ENCODE results near the gene USP13.

Gene USP13

DNA sequence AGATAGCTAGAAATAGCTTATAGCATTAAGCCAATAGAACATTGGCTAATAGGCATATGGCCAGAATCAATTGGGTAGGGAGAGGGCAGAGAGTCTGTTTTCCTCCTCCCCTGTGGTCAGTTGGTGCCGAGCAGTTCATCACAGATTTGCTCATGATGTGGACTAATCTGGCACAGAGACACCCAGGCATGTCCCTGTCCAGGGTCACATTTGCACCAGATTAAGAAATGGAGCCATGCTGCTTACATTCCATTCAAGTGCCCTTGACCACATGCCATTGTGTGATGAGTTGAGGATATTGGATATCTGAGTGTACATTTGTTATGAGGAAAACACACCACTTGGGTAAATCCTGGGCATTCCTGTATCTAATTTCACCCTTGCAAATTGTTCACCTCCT is 53.4 kb downstream of the USP13 start:
- DNase-seq (ENCODE audit: insufficient read length, low spot score) (no peak), FAIRE-seq (peak; percentile 31)
- no peak for TF ChIP-seq TAF1 (IDR thresholded peaks at IDR 0.05; ENCODE audit: low read depth, low read length)

GRCh38 chr3:179710079-179710478 is 57.2 kb downstream of the USP13 start:
- TF ChIP-seq POLR2AphosphoS5 (IDR thresholded peaks at IDR 0.05; ENCODE audit: low read depth, low read length) (no peak), PAX5 (IDR thresholded peaks at IDR 0.05; ENCODE audit: insufficient read depth, low read length, severe bottlenecking) (no peak), SPI1 (IDR thresholded peaks at IDR 0.05; ENCODE audit: low read depth, low read length) (no peak), POLR2A (IDR thresholded peaks at IDR 0.05; ENCODE audit: low read depth, low read length) (no peak), TAF1 (IDR thresholded peaks at IDR 0.05; ENCODE audit: low read depth, low read length) (no peak), POU2F2 (IDR thresholded peaks at IDR 0.05; ENCODE audit: low read depth, low read length) (no peak)
- FAIRE-seq (no peak), DNase-seq (ENCODE audit: insufficient read length, low spot score) (no peak)

DNA sequence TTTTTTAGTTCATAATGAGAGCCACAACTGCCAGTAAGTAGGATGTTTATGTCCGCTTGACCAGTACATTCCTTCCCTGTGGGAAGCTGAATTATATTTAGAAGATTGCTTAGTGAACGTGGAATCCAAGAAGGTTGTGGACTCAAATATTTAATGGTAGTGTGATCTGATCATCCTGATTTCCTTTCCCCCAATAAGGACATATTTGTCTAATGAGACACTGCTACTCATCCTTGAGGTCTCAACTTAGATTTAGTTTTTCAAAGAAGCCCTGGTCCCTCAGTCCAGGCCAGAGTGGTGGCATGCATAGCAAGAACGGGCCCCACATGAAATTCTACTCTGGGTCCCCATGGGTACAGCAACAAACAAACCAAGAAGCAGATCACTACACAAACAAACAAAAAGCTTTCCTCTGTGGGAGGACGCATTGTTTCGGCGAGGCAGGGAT is 60.8 kb downstream of the USP13 start:
- DNase-seq (ENCODE audit: insufficient read length, low spot score) (no peak), FAIRE-seq (no peak)
- TF ChIP-seq POLR2A (IDR thresholded peaks at IDR 0.05; ENCODE audit: low read depth, low read length), result no peak
- no peak for TF ChIP-seq PAX5 (IDR thresholded peaks at IDR 0.05; ENCODE audit: insufficient read depth, low read length, severe bottlenecking)
- no peak for TF ChIP-seq POU2F2 (IDR thresholded peaks at IDR 0.05; ENCODE audit: low read depth, low read length)
- TF ChIP-seq SPI1 (IDR thresholded peaks at IDR 0.05; ENCODE audit: low read depth, low read length), result no peak
- no peak for TF ChIP-seq TAF1 (IDR thresholded peaks at IDR 0.05; ENCODE audit: low read depth, low read length)
- TF ChIP-seq POLR2AphosphoS5 (IDR thresholded peaks at IDR 0.05; ENCODE audit: low read depth, low read length), result no peak

DNA sequence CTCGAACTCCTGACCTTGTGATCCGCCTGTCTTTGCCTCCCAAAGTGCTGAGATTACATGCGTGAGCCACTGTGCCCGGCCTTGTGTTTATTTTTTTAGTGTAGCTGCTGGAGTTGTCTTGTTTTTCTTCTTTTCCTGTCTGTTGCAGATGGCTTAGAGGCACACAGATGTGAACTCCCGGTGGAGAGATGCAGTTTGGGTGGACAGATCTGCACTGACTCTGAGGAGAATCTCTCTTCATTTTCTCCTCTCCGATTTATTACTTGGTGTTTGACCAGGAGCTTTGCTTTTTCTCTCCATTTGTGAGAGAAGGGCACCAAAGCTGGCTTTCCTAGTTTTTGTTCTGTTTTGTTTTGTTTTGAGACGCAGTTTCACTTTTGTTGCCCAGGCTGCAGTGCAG is 62.7 kb downstream of the USP13 start:
- FAIRE-seq (no peak), DNase-seq (ENCODE audit: insufficient read length, low spot score) (no peak)
- TF ChIP-seq POLR2AphosphoS5 (IDR thresholded peaks at IDR 0.05; ENCODE audit: low read depth, low read length), result no peak
- TF ChIP-seq POU2F2 (IDR thresholded peaks at IDR 0.05; ENCODE audit: low read depth, low read length), result no peak
- no peak for TF ChIP-seq PAX5 (IDR thresholded peaks at IDR 0.05; ENCODE audit: insufficient read depth, low read length, severe bottlenecking)
- TF ChIP-seq TAF1 (IDR thresholded peaks at IDR 0.05; ENCODE audit: low read depth, low read length), result no peak
- TF ChIP-seq POLR2A (IDR thresholded peaks at IDR 0.05; ENCODE audit: low read depth, low read length), result no peak
- TF ChIP-seq SPI1 (IDR thresholded peaks at IDR 0.05; ENCODE audit: low read depth, low read length), result no peak

DNA sequence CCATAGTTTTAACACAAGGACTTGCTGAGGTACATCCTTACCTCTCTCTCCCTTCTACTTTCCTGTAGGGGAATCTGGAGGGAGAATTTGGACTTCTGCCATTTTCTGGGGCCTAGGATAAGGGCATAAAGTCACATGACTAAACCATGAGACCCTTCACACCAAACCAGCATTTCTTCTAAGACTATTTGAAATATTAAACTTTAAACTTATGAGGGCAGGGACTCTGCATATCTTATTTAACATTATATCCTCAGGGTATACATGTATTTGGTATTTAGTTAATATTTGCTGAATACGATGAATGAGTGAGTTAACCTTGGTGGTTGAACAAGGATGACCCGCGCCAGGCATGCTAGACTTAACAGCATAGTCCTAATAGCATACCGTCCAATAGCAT is 63.4 kb downstream of the USP13 start:
- DNase-seq (ENCODE audit: insufficient read length, low spot score), result no peak
- TF ChIP-seq POU2F2 (IDR thresholded peaks at IDR 0.05; ENCODE audit: low read depth, low read length), result no peak
- no peak for TF ChIP-seq POLR2AphosphoS5 (IDR thresholded peaks at IDR 0.05; ENCODE audit: low read depth, low read length)
- no peak for TF ChIP-seq PAX5 (IDR thresholded peaks at IDR 0.05; ENCODE audit: insufficient read depth, low read length, severe bottlenecking)
- TF ChIP-seq TAF1 (IDR thresholded peaks at IDR 0.05; ENCODE audit: low read depth, low read length), result no peak
- TF ChIP-seq POLR2A (IDR thresholded peaks at IDR 0.05; ENCODE audit: low read depth, low read length), result no peak
- no peak for TF ChIP-seq SPI1 (IDR thresholded peaks at IDR 0.05; ENCODE audit: low read depth, low read length)
- FAIRE-seq, result no peak

DNA sequence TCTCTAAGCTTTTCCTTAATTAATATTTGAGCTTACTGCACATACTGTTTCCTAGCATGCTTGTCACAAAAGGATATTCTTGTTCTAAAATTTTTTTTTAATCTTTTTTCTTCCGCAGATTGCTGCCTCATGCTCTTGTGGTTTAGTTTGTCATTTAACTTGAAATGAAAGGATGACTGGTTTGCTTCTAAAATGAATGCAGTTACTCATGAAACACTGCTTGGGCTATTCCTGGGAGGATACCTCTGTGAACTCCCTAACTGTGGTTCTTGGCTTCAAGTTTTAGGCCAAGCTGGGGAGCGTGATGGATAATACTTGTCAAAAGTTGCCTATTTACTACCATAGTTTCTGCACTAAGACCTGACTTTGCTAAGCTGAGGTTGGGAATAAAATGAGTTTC is 64.0 kb downstream of the USP13 start:
- no peak for TF ChIP-seq TAF1 (IDR thresholded peaks at IDR 0.05; ENCODE audit: low read depth, low read length)
- TF ChIP-seq POLR2A (IDR thresholded peaks at IDR 0.05; ENCODE audit: low read depth, low read length), result no peak
- TF ChIP-seq POU2F2 (IDR thresholded peaks at IDR 0.05; ENCODE audit: low read depth, low read length), result no peak
- no peak for TF ChIP-seq POLR2AphosphoS5 (IDR thresholded peaks at IDR 0.05; ENCODE audit: low read depth, low read length)
- no peak for TF ChIP-seq SPI1 (IDR thresholded peaks at IDR 0.05; ENCODE audit: low read depth, low read length)
- no peak for TF ChIP-seq PAX5 (IDR thresholded peaks at IDR 0.05; ENCODE audit: insufficient read depth, low read length, severe bottlenecking)
- no peak for FAIRE-seq
- DNase-seq (ENCODE audit: insufficient read length, low spot score), result no peak

- FAIRE-seq, result no peak
- TF ChIP-seq POU2F2 (IDR thresholded peaks at IDR 0.05; ENCODE audit: low read depth, low read length) (no peak), TAF1 (IDR thresholded peaks at IDR 0.05; ENCODE audit: low read depth, low read length) (no peak), POLR2AphosphoS5 (IDR thresholded peaks at IDR 0.05; ENCODE audit: low read depth, low read length) (no peak), SPI1 (IDR thresholded peaks at IDR 0.05; ENCODE audit: low read depth, low read length) (no peak), POLR2A (IDR thresholded peaks at IDR 0.05; ENCODE audit: low read depth, low read length) (no peak), PAX5 (IDR thresholded peaks at IDR 0.05; ENCODE audit: insufficient read depth, low read length, severe bottlenecking) (no peak)
- DNase-seq (ENCODE audit: insufficient read length, low spot score), result no peak
Measured at GRCh38 chr3:179717219-179717618, 64.4 kb downstream of the USP13 start.

- DNase-seq (ENCODE audit: insufficient read length, low spot score) (no peak), FAIRE-seq (no peak)
- no peak for TF ChIP-seq POLR2AphosphoS5 (IDR thresholded peaks at IDR 0.05; ENCODE audit: low read depth, low read length)
- no peak for TF ChIP-seq TAF1 (IDR thresholded peaks at IDR 0.05; ENCODE audit: low read depth, low read length)
- TF ChIP-seq POU2F2 (IDR thresholded peaks at IDR 0.05; ENCODE audit: low read depth, low read length), result no peak
- TF ChIP-seq POLR2A (IDR thresholded peaks at IDR 0.05; ENCODE audit: low read depth, low read length), result no peak
- TF ChIP-seq SPI1 (IDR thresholded peaks at IDR 0.05; ENCODE audit: low read depth, low read length), result no peak
- no peak for TF ChIP-seq PAX5 (IDR thresholded peaks at IDR 0.05; ENCODE audit: insufficient read depth, low read length, severe bottlenecking)
Measured at GRCh38 chr3:179719048-179719734, 66.4 kb downstream of the USP13 start.

GRCh38 chr3:179720196-179720595 is 67.4 kb downstream of the USP13 start:
- TF ChIP-seq SPI1 (IDR thresholded peaks at IDR 0.05; ENCODE audit: low read depth, low read length) (no peak), PAX5 (IDR thresholded peaks at IDR 0.05; ENCODE audit: insufficient read depth, low read length, severe bottlenecking) (no peak), POLR2AphosphoS5 (IDR thresholded peaks at IDR 0.05; ENCODE audit: low read depth, low read length) (no peak), TAF1 (IDR thresholded peaks at IDR 0.05; ENCODE audit: low read depth, low read length) (no peak), POLR2A (IDR thresholded peaks at IDR 0.05; ENCODE audit: low read depth, low read length) (no peak), POU2F2 (IDR thresholded peaks at IDR 0.05; ENCODE audit: low read depth, low read length) (no peak)
- no peak for FAIRE-seq
- DNase-seq (ENCODE audit: insufficient read length, low spot score), result no peak

DNA sequence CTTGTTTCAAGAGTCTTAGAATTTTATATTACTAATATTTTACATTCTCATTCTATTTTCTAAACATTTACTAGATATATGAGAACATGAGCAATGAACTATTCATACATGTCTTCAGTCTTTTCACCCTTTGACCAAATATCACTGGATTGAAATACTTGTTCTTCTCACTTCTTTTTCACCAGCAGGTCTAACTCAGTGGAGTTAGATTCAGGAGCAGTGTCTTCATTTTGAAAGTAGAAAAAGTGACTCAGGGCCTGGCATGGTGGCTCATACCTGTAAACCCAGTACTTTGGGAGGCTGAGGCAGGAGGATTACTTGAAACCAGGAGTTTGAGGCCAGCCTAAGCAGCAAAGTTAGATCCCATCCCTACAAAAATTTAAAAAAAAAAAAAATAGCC is 70.8 kb downstream of the USP13 start:
- FAIRE-seq (no peak), DNase-seq (ENCODE audit: insufficient read length, low spot score) (no peak)
- TF ChIP-seq POLR2A (IDR thresholded peaks at IDR 0.05; ENCODE audit: low read depth, low read length) (no peak), SPI1 (IDR thresholded peaks at IDR 0.05; ENCODE audit: low read depth, low read length) (no peak), POLR2AphosphoS5 (IDR thresholded peaks at IDR 0.05; ENCODE audit: low read depth, low read length) (no peak), POU2F2 (IDR thresholded peaks at IDR 0.05; ENCODE audit: low read depth, low read length) (no peak), PAX5 (IDR thresholded peaks at IDR 0.05; ENCODE audit: insufficient read depth, low read length, severe bottlenecking) (no peak), TAF1 (IDR thresholded peaks at IDR 0.05; ENCODE audit: low read depth, low read length) (no peak)

All from GM12891 (cell line).